Measurements from ENCODE around the gene P2RX7.
"Not testable (repeated sequence)": the region's sequence is repeated elsewhere in the genome, so short reads cannot be mapped to it uniquely, and the experiment has no call there.

Gene P2RX7

GRCh38 chr12:121176826-121177529 is 44.3 kb downstream of the P2RX7 start:
- DNase-seq: no peak

- DNase-seq: no peak
Observed at GRCh38 chr12:121181181-121181580, 48.5 kb downstream of the P2RX7 start.

- DNase-seq: no peak
Observed at GRCh38 chr12:121182222-121182893, 49.7 kb downstream of the P2RX7 start.

- peak; percentile 63 for DNase-seq
Observed at GRCh38 chr12:121184425-121184824, 51.7 kb downstream of the P2RX7 start.

GRCh38 chr12:121184984-121185889 is 52.6 kb downstream of the P2RX7 start:
- DNase-seq: no peak

- DNase-seq: no peak
Observed at GRCh38 chr12:121186826-121187225, 54.1 kb downstream of the P2RX7 start.

- DNase-seq: no peak
Observed at GRCh38 chr12:121187501-121187900, 54.8 kb downstream of the P2RX7 start.

- no peak for DNase-seq
Observed at GRCh38 chr12:121188227-121188626, 55.6 kb downstream of the P2RX7 start.

- no peak for DNase-seq
Observed at GRCh38 chr12:121189131-121189530, 56.5 kb downstream of the P2RX7 start.

GRCh38 chr12:121189619-121190155 is 57.0 kb downstream of the P2RX7 start:
- no peak for DNase-seq

GRCh38 chr12:121190523-121191031 is 57.9 kb downstream of the P2RX7 start:
- no peak for DNase-seq

- DNase-seq: no peak
Observed at GRCh38 chr12:121191151-121191550, 58.5 kb downstream of the P2RX7 start.

- no peak for DNase-seq
Observed at GRCh38 chr12:121196902-121197301, 64.2 kb downstream of the P2RX7 start.

GRCh38 chr12:121198949-121199348 is 66.3 kb downstream of the P2RX7 start:
- DNase-seq: no peak

- not testable (repeated sequence) for DNase-seq
Observed at GRCh38 chr12:121201140-121201539, 68.5 kb downstream of the P2RX7 start.

GRCh38 chr12:121202407-121203355 is 70.0 kb downstream of the P2RX7 start:
- no peak for DNase-seq

GRCh38 chr12:121203482-121203881 is 70.8 kb downstream of the P2RX7 start:
- DNase-seq: no peak

GRCh38 chr12:121205491-121205890 is 72.8 kb downstream of the P2RX7 start:
- no peak for DNase-seq

- DNase-seq: not testable (repeated sequence)
Observed at GRCh38 chr12:121208571-121208970, 75.9 kb downstream of the P2RX7 start.

GRCh38 chr12:121209221-121209620 is 76.5 kb downstream of the P2RX7 start:
- DNase-seq: no peak

- DNase-seq: peak; percentile 75
Observed at GRCh38 chr12:121209624-121210572, 77.2 kb downstream of the P2RX7 start, which contains the start of gene P2RX4. Gene P2RX4 (plus strand): TSS chr12:121210129. CDS start chr12:121210165, 36 bp downstream.

All from NCI-H2107 (cell line).